Measurements from ENCODE around the gene GOLGA6B. TPM values are rescaled to one million over a fixed set of nuclear protein-coding genes. Genes with fewer than 3 reads are reported as not detected.
"Not testable (repeated sequence)": the region's sequence is repeated elsewhere in the genome, so short reads cannot be mapped to it uniquely, and the experiment has no call there.

Gene GOLGA6B
- not detected for total RNA-seq

- H3K27me3 ChIP-seq; H3K4me1 ChIP-seq; H3K36me3 ChIP-seq; H3K9me3 ChIP-seq; H3K27ac ChIP-seq; H3K4me3 ChIP-seq; intact Hi-C loops (cut with DNase I); DNase-seq (ENCODE audit: extremely low spot score in 2 of 2): not testable (repeated sequence)
Observed at GRCh38 chr15:72654397-72654796, at the start of gene GOLGA6B. Gene GOLGA6B, plus strand, starts transcription at chr15:72654697. Its CDS starts 41 bp downstream, at chr15:72654738.

- TF ChIP-seq POLR2AphosphoS5 (IDR thresholded peaks at IDR 0.05; ENCODE audit: insufficient read depth in 1 of 2, low read depth in 1 of 2) = no peak
- no peak for TF ChIP-seq POLR2A (IDR thresholded peaks at IDR 0.05)
- TF ChIP-seq CTCF (IDR thresholded peaks at IDR 0.05) = no peak
- no peaks in the 10 kb centered on the region for H3K36me3 ChIP-seq
- no peaks in the 10 kb centered on the region for H3K27me3 ChIP-seq
- no peaks in the 10 kb centered on the region for H3K9me3 ChIP-seq
- H3K4me3 ChIP-seq = no peak overlapping the region
- H3K4me1 ChIP-seq = no peaks in the 10 kb centered on the region
- H3K27ac ChIP-seq = no peak overlapping the region
- DNase-seq (ENCODE audit: extremely low spot score in 2 of 2) = no peak
- intact Hi-C loops (cut with DNase I) = no loop called here
Observed at GRCh38 chr15:72604794-72605193, 49.7 kb upstream of the GOLGA6B start.

- H3K4me3 ChIP-seq; H3K36me3 ChIP-seq; DNase-seq (ENCODE audit: extremely low spot score in 2 of 2); H3K4me1 ChIP-seq; H3K27me3 ChIP-seq; intact Hi-C loops (cut with DNase I); H3K9me3 ChIP-seq; H3K27ac ChIP-seq: not testable (repeated sequence)
Observed at GRCh38 chr15:72608084-72608483, 46.4 kb upstream of the GOLGA6B start.

GRCh38 chr15:72609862-72610261, 44.6 kb upstream of the GOLGA6B start:
- no peak for DNase-seq (ENCODE audit: extremely low spot score in 2 of 2)
- H3K4me3 ChIP-seq = no peak overlapping the region
- no peaks in the 10 kb centered on the region for H3K4me1 ChIP-seq
- intact Hi-C loops (cut with DNase I) = no loop called here
- TF ChIP-seq CTCF (IDR thresholded peaks at IDR 0.05) (no peak), POLR2AphosphoS5 (IDR thresholded peaks at IDR 0.05; ENCODE audit: insufficient read depth in 1 of 2, low read depth in 1 of 2) (no peak), POLR2A (IDR thresholded peaks at IDR 0.05) (no peak)
- H3K9me3 ChIP-seq = no peaks in the 10 kb centered on the region
- H3K36me3 ChIP-seq = no peaks in the 10 kb centered on the region
- no peaks in the 10 kb centered on the region for H3K27me3 ChIP-seq
- H3K27ac ChIP-seq = no peak overlapping the region

GRCh38 chr15:72612324-72612723, 42.2 kb upstream of the GOLGA6B start:
- H3K27ac ChIP-seq; H3K4me3 ChIP-seq; H3K27me3 ChIP-seq; intact Hi-C loops (cut with DNase I); H3K36me3 ChIP-seq; H3K4me1 ChIP-seq; H3K9me3 ChIP-seq: not testable (repeated sequence)
- peak in 1 of 2 donors; percentile 60 for DNase-seq (ENCODE audit: extremely low spot score in 2 of 2)

- Histone ChIP-seq H3K4me1 (no peaks in the 10 kb centered on the region), H3K27me3 (no peaks in the 10 kb centered on the region), H3K4me3 (no peak overlapping the region), H3K36me3 (no peaks in the 10 kb centered on the region), H3K27ac (no peak overlapping the region), H3K9me3 (no peaks in the 10 kb centered on the region)
- intact Hi-C loops (cut with DNase I) = no loop called here
- peak in 1 of 2 donors; percentile 40 for DNase-seq (ENCODE audit: extremely low spot score in 2 of 2)
- no peak for TF ChIP-seq CTCF (IDR thresholded peaks at IDR 0.05)
- no peak for TF ChIP-seq POLR2A (IDR thresholded peaks at IDR 0.05)
- no peak for TF ChIP-seq POLR2AphosphoS5 (IDR thresholded peaks at IDR 0.05; ENCODE audit: insufficient read depth in 1 of 2, low read depth in 1 of 2)
Observed at GRCh38 chr15:72614810-72615532, 39.5 kb upstream of the GOLGA6B start.

GRCh38 chr15:72615533-72616233, 38.8 kb upstream of the GOLGA6B start:
- H3K27ac ChIP-seq; H3K27me3 ChIP-seq; H3K4me3 ChIP-seq; H3K36me3 ChIP-seq; H3K4me1 ChIP-seq; H3K9me3 ChIP-seq; intact Hi-C loops (cut with DNase I): not testable (repeated sequence)
- DNase-seq (ENCODE audit: extremely low spot score in 2 of 2) = peak in 1 of 2 donors; percentile 25
